ENCODE measurements around the gene IL18RAP. TPM values are rescaled to one million over a fixed set of nuclear protein-coding genes. Genes with fewer than 3 reads are reported as not detected.

The IL18RAP gene
- total RNA-seq, 1 experiment from 2014 or later, result not detected

DNA sequence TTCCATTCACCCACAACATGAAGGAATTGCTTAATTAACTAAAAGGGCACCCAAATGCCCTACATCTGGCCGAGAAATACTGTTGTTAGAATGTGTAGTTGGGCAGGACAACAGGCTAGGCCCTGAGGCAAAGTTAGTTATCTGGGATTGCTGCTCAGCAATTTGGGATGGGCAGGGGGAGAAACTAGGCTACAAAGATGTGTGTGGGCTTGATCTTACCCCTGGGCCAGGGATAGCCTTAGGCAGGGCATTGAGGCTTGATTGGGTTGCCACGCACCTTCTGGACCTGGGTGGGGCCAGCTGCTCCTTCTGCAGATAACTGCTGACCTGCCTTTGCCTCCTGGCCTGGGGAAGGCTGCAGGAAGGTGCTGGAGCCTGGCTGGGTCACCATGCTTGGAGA, 9.4 kb downstream of the IL18RAP start:
- Histone ChIP-seq H3K9me3 (ENCODE audit: low read depth, low read length, poor library complexity, severe bottlenecking) (no peaks in the 10 kb centered on the region), H3K4me1 (ENCODE audit: insufficient read depth, low read length, poor library complexity, severe bottlenecking) (no peaks in the 10 kb centered on the region), H3K36me3 (ENCODE audit: insufficient read depth, low read length, poor library complexity, severe bottlenecking) (no peaks in the 10 kb centered on the region), H3K27ac (ENCODE audit: low read depth, low read length, poor library complexity, severe bottlenecking) (no peak overlapping the region), H3K4me3 (ENCODE audit: low read depth, low read length, poor library complexity, severe bottlenecking) (no peak overlapping the region), H3K27me3 (replicated peaks; ENCODE audit: insufficient read depth, low read depth, low read length, poor library complexity) (peaks cover 26% of the 10 kb centered on the region)
- TF ChIP-seq, protein P1, sequence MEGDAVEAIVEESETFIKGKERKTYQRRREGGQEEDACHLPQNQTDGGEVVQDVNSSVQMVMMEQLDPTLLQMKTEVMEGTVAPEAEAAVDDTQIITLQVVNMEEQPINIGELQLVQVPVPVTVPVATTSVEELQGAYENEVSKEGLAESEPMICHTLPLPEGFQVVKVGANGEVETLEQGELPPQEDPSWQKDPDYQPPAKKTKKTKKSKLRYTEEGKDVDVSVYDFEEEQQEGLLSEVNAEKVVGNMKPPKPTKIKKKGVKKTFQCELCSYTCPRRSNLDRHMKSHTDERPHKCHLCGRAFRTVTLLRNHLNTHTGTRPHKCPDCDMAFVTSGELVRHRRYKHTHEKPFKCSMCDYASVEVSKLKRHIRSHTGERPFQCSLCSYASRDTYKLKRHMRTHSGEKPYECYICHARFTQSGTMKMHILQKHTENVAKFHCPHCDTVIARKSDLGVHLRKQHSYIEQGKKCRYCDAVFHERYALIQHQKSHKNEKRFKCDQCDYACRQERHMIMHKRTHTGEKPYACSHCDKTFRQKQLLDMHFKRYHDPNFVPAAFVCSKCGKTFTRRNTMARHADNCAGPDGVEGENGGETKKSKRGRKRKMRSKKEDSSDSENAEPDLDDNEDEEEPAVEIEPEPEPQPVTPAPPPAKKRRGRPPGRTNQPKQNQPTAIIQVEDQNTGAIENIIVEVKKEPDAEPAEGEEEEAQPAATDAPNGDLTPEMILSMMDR (conservative IDR thresholded peaks at IDR 0.05; ENCODE audit: low read depth, low read length), result no peak
- no peak for TF ChIP-seq EZH2 (IDR thresholded peaks at IDR 0.05; ENCODE audit: borderline replicate concordance, low read depth, low read length, poor library complexity, severe bottlenecking)
- ChIA-PET POLR2A (ENCODE audit: low non-redundant PET) (no interaction called here), CTCF (no interaction called here)
- intact Hi-C loops (cut with micrococcal nuclease; ENCODE audit: unreplicated experiment), result no loop called here
- no peak for DNase-seq (ENCODE audit: low spot score)
- no TSS peak for BruUV-seq (replicated peaks)

GRCh38 chr2:102433973-102434654, 11.2 kb downstream of the IL18RAP start:
- H3K4me1 ChIP-seq (ENCODE audit: insufficient read depth, low read length, poor library complexity, severe bottlenecking), result no peaks in the 10 kb centered on the region
- H3K27ac ChIP-seq (ENCODE audit: low read depth, low read length, poor library complexity, severe bottlenecking), result no peak overlapping the region
- intact Hi-C loops (cut with micrococcal nuclease; ENCODE audit: unreplicated experiment), result no loop called here
- POLR2A ChIA-PET (ENCODE audit: low non-redundant PET), result no interaction called here
- no peaks in the 10 kb centered on the region for H3K9me3 ChIP-seq (ENCODE audit: low read depth, low read length, poor library complexity, severe bottlenecking)
- BruUV-seq (replicated peaks), result no TSS peak
- TF ChIP-seq, protein P1 (conservative IDR thresholded peaks at IDR 0.05; ENCODE audit: low read depth, low read length), result no peak
- TF ChIP-seq EZH2 (IDR thresholded peaks at IDR 0.05; ENCODE audit: borderline replicate concordance, low read depth, low read length, poor library complexity, severe bottlenecking), result no peak
- no peak overlapping the region for H3K4me3 ChIP-seq (ENCODE audit: low read depth, low read length, poor library complexity, severe bottlenecking)
- CTCF ChIA-PET, result no interaction called here
- DNase-seq (ENCODE audit: low spot score), result no peak
- H3K36me3 ChIP-seq (ENCODE audit: insufficient read depth, low read length, poor library complexity, severe bottlenecking), result no peaks in the 10 kb centered on the region
- H3K27me3 ChIP-seq (replicated peaks; ENCODE audit: insufficient read depth, low read depth, low read length, poor library complexity), result peaks cover 28% of the 10 kb centered on the region

DNA sequence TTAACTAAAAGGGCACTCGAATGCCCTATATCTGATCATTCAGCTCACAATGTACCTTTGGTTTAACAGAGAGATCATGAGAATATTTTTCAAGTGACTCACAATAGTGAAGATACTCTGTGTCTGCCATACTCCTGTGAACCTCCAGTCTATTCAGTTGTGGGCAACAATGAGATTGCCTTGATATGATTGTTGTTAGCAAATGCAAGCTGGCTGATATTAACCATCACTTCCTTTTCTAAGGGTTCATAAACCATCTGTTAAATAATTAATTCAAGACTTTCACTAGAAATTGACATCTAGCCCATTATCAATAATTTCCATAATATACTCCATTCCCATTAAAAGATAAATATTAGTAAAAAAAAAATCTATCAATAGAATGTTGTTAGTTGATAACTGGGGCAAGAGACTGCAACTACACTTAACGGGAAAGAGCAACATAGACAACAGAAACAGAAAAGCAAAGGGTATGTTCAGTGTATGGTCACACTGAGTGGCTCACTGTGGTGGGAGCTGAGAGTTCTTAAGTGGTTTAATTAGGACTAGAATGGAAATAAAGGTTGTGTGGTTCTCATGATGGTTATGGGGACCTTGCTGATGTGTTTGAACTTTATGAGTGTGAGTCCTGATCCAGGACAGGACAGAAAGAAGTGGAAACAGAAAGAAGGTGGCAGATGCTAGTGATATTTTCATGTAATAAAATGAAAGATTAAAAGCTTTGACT, 11.9 kb downstream of the IL18RAP start:
- TF ChIP-seq, protein P1 (conservative IDR thresholded peaks at IDR 0.05; ENCODE audit: low read depth, low read length), result no peak
- TF ChIP-seq EZH2 (IDR thresholded peaks at IDR 0.05; ENCODE audit: borderline replicate concordance, low read depth, low read length, poor library complexity, severe bottlenecking), result no peak
- Histone ChIP-seq H3K27me3 (replicated peaks; ENCODE audit: insufficient read depth, low read depth, low read length, poor library complexity) (peaks cover 32% of the 10 kb centered on the region), H3K27ac (ENCODE audit: low read depth, low read length, poor library complexity, severe bottlenecking) (no peak overlapping the region), H3K4me3 (ENCODE audit: low read depth, low read length, poor library complexity, severe bottlenecking) (no peak overlapping the region), H3K36me3 (ENCODE audit: insufficient read depth, low read length, poor library complexity, severe bottlenecking) (no peaks in the 10 kb centered on the region), H3K4me1 (ENCODE audit: insufficient read depth, low read length, poor library complexity, severe bottlenecking) (no peaks in the 10 kb centered on the region), H3K9me3 (ENCODE audit: low read depth, low read length, poor library complexity, severe bottlenecking) (no peaks in the 10 kb centered on the region)
- intact Hi-C loops (cut with micrococcal nuclease; ENCODE audit: unreplicated experiment), result no loop called here
- POLR2A ChIA-PET (ENCODE audit: low non-redundant PET), result no interaction called here
- DNase-seq (ENCODE audit: low spot score), result no peak
- BruUV-seq (replicated peaks), result no TSS peak
- CTCF ChIA-PET, result no interaction called here
